HEK293 (cell line): ENCODE data around the gene MYBPH.

Source experiments
- CTCF ChIA-PET: fragments of 350-600 bp; formaldehyde crosslinking; extraction: SDS; loops from one replicate; lab custom pipeline; 2021; ENCODE audit warnings: antibody characterized with exemption; lab: Yijun Ruan, JAX
- POLR2A ChIA-PET: fragments of 300-600 bp; formaldehyde crosslinking; extraction: SDS; loops from one replicate; lab custom pipeline; 2020; ENCODE audit warnings: antibody characterized with exemption, inconsistent platforms; lab: Yijun Ruan, JAX
- H3K27ac ChIP-seq: fragments of 200-500 bp; sonication (Bioruptor generic); 2 replicates; pipeline ENCODE4 v1.5.1; 2014; ENCODE audit warnings: low read depth, low read length, control low read depth, inconsistent platforms; ENCODE audit errors: extremely low read depth
- H3K36me3 ChIP-seq, 2 experiments: fragments of 200-500 bp in 1 of 2; sonication (Bioruptor generic) in 1 of 2; 1 replicate in 1 of 2; 2 replicates in 1 of 2; pipeline ENCODE4 v1.5.1; 2014 to 2017; ENCODE audit warnings: inconsistent platforms in 2 of 2, low read length in 2 of 2; ENCODE audit not compliant: control insufficient read depth in 2 of 2, insufficient read depth in 1 of 2
- H3K4me1 ChIP-seq: fragments of 200-500 bp; sonication (Bioruptor generic); 2 replicates; pipeline ENCODE4 v1.5.1; 2014; ENCODE audit warnings: mild to moderate bottlenecking, low read length, inconsistent platforms; ENCODE audit not compliant: control insufficient read depth, insufficient read depth
- H3K4me3 ChIP-seq: 2 replicates; pipeline ENCODE4 v1.5.1; 2011; ENCODE audit warnings: low read depth, mild to moderate bottlenecking, control low read depth, low read length, moderate library complexity
- H3K9me3 ChIP-seq: fragments of 200-500 bp; sonication (Bioruptor generic); 2 replicates; pipeline ENCODE4 v1.5.1; 2014; ENCODE audit warnings: low read depth, low read length, inconsistent platforms; ENCODE audit not compliant: control insufficient read depth, insufficient read depth
- KLF16 ChIP-seq: fragments of 450-650 bp; formaldehyde crosslinking; IDR thresholded peaks from 2 replicates; pipeline ENCODE4 v1.5.1; 2017; ENCODE audit warnings: missing biosample characterization, missing genetic modification characterization
- KLF9 ChIP-seq: fragments of 450-650 bp; formaldehyde crosslinking; IDR thresholded peaks from 2 replicates; pipeline ENCODE4 v1.5.1; 2016; ENCODE audit warnings: missing biosample characterization, missing genetic modification characterization, low read depth
- TRIM28 ChIP-seq: IDR thresholded peaks from 2 replicates; pipeline ENCODE4 v1.6.1; 2011; ENCODE audit warnings: low read length, control low read depth, borderline replicate concordance
- ZBTB20 ChIP-seq: fragments of 450-650 bp; formaldehyde crosslinking; IDR thresholded peaks from 2 replicates; pipeline ENCODE4 v1.5.1; 2016; ENCODE audit warnings: missing biosample characterization, missing genetic modification characterization
- ZNF174 ChIP-seq: fragments of 450-650 bp; formaldehyde crosslinking; IDR thresholded peaks from 2 replicates; pipeline ENCODE4 v1.5.0; 2017; ENCODE audit warnings: missing biosample characterization, mild to moderate bottlenecking, missing genetic modification characterization
- ZNF292 ChIP-seq: fragments of 450-650 bp; formaldehyde crosslinking; IDR thresholded peaks from 2 replicates; pipeline ENCODE4 v1.5.1; 2016; ENCODE audit warnings: low read depth, missing biosample characterization, missing genetic modification characterization, borderline replicate concordance
- ZNF426 ChIP-seq: fragments of 450-650 bp; formaldehyde crosslinking; IDR thresholded peaks from 2 replicates; pipeline ENCODE4 v1.5.1; 2017; ENCODE audit warnings: missing biosample characterization, missing genetic modification characterization, mild to moderate bottlenecking, inconsistent platforms, moderate library complexity
- ZNF555 ChIP-seq: fragments of 450-650 bp; formaldehyde crosslinking; conservative IDR thresholded peaks from 2 replicates; pipeline ENCODE4 v1.5.1; 2017; ENCODE audit warnings: missing biosample characterization, mild to moderate bottlenecking, missing genetic modification characterization, inconsistent platforms
- ZNF571 ChIP-seq: fragments of 450-650 bp; formaldehyde crosslinking; IDR thresholded peaks from 2 replicates; pipeline ENCODE4 v1.5.0; 2017; ENCODE audit warnings: missing biosample characterization, missing genetic modification characterization
- TF ChIP-seq, protein P1 (sequence below): fragments of 450-650 bp; formaldehyde crosslinking; IDR thresholded peaks from 2 replicates; pipeline ENCODE4 v1.5.1; 2016; ENCODE audit warnings: missing biosample characterization, missing genetic modification characterization
- TF ChIP-seq, protein P2 (sequence below): fragments of 450-650 bp; formaldehyde crosslinking; IDR thresholded peaks from 2 replicates; pipeline ENCODE4 v1.5.1; 2017; ENCODE audit warnings: missing biosample characterization, mild to moderate bottlenecking, missing genetic modification characterization, moderate library complexity
- TF ChIP-seq, protein P3 (sequence below): fragments of 450-650 bp; formaldehyde crosslinking; optimal IDR thresholded peaks from 2 replicates; pipeline ENCODE3; 2016; ENCODE audit warnings: missing biosample characterization, mild to moderate bottlenecking, missing genetic modification characterization
- TF ChIP-seq, protein P4 (sequence below): fragments of 450-650 bp; formaldehyde crosslinking; IDR thresholded peaks from 2 replicates; pipeline ENCODE4 v1.5.1; 2016; ENCODE audit warnings: missing biosample characterization, missing genetic modification characterization
- TF ChIP-seq, protein P5 (sequence below): fragments of 450-650 bp; formaldehyde crosslinking; conservative IDR thresholded peaks from 2 replicates; pipeline ENCODE4 v1.5.1; 2016; ENCODE audit warnings: low read depth, missing biosample characterization, missing genetic modification characterization

The MYBPH gene

DNA sequence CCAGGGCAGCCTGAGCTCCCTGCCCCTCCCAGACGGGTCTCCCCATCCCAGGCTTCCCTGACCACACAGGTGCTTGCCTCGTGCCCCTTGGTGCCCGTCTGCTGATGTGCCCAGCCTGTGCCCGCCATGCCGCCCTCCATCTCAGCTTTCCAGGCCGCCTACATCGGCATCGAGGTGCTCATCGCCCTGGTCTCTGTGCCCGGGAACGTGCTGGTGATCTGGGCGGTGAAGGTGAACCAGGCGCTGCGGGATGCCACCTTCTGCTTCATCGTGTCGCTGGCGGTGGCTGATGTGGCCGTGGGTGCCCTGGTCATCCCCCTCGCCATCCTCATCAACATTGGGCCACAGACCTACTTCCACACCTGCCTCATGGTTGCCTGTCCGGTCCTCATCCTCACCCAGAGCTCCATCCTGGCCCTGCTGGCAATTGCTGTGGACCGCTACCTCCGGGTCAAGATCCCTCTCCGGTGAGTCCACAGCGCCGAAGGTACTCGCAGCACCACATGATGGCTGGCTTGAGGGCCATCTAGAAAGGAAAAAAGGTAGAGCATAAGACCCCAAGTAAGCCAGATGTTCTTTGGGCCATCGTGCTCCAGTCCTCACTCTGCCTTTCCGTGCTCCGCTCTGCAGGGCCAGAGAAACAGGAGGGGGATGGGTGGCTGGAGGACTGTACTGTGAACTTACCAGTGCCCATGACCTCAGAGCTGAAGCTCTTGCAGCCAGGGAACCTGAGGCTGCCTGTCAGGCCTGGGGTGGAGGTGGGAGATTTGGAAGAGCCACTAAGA is 46.7 kb downstream of the MYBPH start:
- no peak overlapping the region for H3K27ac ChIP-seq
- no peaks in the 10 kb centered on the region for H3K36me3 ChIP-seq
- ChIA-PET POLR2A (interaction anchor here (0.6 to 1.8 kb wide), 8 partner anchors 10 to 176 kb away, joined by 3 to 13 read pairs (median 5); partner anchors contain the start of gene MYBPH), CTCF (interaction anchor here (0.6 to 9.1 kb wide), 14 partner anchors 11 to 140 kb away, joined by 3 to 70 read pairs (median 7); no protein-coding TSS in a partner anchor)
- no peak for TF ChIP-seq ZBTB20
- TF ChIP-seq, protein P1, sequence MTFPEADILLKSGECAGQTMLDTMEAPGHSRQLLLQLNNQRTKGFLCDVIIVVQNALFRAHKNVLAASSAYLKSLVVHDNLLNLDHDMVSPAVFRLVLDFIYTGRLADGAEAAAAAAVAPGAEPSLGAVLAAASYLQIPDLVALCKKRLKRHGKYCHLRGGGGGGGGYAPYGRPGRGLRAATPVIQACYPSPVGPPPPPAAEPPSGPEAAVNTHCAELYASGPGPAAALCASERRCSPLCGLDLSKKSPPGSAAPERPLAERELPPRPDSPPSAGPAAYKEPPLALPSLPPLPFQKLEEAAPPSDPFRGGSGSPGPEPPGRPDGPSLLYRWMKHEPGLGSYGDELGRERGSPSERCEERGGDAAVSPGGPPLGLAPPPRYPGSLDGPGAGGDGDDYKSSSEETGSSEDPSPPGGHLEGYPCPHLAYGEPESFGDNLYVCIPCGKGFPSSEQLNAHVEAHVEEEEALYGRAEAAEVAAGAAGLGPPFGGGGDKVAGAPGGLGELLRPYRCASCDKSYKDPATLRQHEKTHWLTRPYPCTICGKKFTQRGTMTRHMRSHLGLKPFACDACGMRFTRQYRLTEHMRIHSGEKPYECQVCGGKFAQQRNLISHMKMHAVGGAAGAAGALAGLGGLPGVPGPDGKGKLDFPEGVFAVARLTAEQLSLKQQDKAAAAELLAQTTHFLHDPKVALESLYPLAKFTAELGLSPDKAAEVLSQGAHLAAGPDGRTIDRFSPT = peak; percentile 90
- H3K4me3 ChIP-seq = no peak overlapping the region
- H3K4me1 ChIP-seq = no peaks in the 10 kb centered on the region
- H3K9me3 ChIP-seq = no peaks in the 10 kb centered on the region

DNA sequence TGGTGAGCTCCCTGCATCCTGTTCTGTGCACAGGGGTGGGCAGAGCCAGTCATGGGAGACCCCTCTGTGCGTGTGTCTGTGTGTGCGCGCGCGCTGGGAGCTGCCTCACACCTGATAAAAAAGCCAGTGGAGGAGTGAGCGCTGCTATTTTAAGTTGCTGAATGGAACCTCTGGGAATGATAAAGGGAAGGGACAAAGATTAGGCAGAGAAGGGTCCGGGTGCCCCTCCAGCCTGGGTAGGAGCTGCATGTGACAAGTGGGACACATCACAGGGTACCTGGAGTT is 47.3 kb downstream of the MYBPH start:
- Histone ChIP-seq H3K4me1 (no peaks in the 10 kb centered on the region), H3K36me3 (no peaks in the 10 kb centered on the region), H3K9me3 (no peaks in the 10 kb centered on the region), H3K27ac (no peak overlapping the region), H3K4me3 (peak overlapping the region; percentile 43)
- CTCF ChIA-PET = interaction anchor here (0.6 to 9.1 kb wide), 14 partner anchors 10 to 141 kb away, joined by 3 to 70 read pairs (median 7); no protein-coding TSS in a partner anchor
- TF ChIP-seq ZNF292 (no peak), ZNF555 (tag by site-specific recombination) (no peak), ZNF174 (tag by site-specific recombination) (no peak), TRIM28 (no peak)
- TF ChIP-seq, protein P2, sequence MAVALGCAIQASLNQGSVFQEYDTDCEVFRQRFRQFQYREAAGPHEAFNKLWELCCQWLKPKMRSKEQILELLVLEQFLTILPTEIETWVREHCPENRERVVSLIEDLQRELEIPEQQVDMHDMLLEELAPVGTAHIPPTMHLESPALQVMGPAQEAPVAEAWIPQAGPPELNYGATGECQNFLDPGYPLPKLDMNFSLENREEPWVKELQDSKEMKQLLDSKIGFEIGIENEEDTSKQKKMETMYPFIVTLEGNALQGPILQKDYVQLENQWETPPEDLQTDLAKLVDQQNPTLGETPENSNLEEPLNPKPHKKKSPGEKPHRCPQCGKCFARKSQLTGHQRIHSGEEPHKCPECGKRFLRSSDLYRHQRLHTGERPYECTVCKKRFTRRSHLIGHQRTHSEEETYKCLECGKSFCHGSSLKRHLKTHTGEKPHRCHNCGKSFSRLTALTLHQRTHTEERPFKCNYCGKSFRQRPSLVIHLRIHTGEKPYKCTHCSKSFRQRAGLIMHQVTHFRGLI (tag by site-specific recombination) = 0 out of 2 replicates have a peak, but pooled peaks have one; percentile 13
- TF ChIP-seq, protein P3, sequence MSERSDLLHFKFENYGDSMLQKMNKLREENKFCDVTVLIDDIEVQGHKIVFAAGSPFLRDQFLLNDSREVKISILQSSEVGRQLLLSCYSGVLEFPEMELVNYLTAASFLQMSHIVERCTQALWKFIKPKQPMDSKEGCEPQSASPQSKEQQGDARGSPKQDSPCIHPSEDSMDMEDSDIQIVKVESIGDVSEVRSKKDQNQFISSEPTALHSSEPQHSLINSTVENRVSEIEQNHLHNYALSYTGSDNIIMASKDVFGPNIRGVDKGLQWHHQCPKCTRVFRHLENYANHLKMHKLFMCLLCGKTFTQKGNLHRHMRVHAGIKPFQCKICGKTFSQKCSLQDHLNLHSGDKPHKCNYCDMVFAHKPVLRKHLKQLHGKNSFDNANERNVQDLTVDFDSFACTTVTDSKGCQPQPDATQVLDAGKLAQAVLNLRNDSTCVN = peak; percentile 29
- POLR2A ChIA-PET = interaction anchor here (0.6 to 1.8 kb wide), 8 partner anchors 9 to 177 kb away, joined by 3 to 13 read pairs (median 5); partner anchors contain the start of gene MYBPH

DNA sequence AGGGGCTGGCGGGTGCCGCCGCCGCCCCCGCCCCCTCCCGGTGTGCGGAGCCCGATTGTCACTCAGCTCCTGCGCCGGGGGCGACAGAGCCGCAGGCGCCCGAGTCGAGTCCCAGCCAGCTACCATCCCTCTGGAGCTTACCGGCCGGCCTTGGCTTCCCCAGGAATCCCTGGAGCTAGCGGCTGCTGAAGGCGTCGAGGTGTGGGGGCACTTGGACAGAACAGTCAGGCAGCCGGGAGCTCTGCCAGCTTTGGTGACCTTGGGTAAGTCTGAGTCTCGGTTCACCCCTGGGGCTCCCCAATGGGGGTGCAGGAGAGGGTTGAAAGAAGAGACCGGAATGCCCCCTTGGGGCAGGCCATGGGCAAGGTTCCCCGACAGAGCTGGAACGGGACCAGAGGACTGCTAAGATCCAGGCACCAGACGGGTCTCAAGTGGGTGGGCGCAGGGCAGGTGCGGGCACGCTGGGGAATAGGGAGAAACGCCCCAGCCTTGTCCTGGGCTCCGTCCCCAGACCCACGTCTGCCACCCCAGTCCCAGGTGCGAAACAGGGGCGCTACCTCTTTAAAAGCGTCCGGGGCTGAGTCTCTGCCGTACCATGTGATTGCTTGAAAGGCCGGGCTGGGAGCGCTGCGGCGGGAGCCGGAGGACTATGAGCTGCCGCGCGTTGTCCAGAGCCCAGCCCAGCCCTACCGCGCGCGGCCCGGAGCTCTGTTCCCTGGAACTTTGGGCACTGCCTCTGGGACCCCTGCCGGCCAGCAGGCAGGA is 47.8 kb downstream of the MYBPH start, which contains the start of gene ADORA1:
TSS of gene ADORA1 (plus strand) at position 61 of the 765 bp plus-strand sequence. CDS start 1,116 bp downstream, outside the sequence.
- Histone ChIP-seq H3K27ac (peak within 1 kb of the TSS; percentile 42; the same call in 1 of the 2 replicates), H3K9me3 (no peaks in the 10 kb centered on the region), H3K36me3 (no peaks in the 10 kb centered on the region), H3K4me3 (peak within 1 kb of the TSS; percentile 43), H3K4me1 (no peaks in the 10 kb centered on the region)
- CTCF ChIA-PET = interaction anchor here (0.5 to 9.1 kb wide), 15 partner anchors 10 to 630 kb away, joined by 3 to 70 read pairs (median 7); no protein-coding TSS in a partner anchor
- POLR2A ChIA-PET = interaction anchor here (0.6 to 1.8 kb wide), 8 partner anchors 9 to 177 kb away, joined by 3 to 13 read pairs (median 5); partner anchors contain the start of gene MYBPH
- TF ChIP-seq, protein P3 = peak; percentile 69
- TF ChIP-seq, protein P4, sequence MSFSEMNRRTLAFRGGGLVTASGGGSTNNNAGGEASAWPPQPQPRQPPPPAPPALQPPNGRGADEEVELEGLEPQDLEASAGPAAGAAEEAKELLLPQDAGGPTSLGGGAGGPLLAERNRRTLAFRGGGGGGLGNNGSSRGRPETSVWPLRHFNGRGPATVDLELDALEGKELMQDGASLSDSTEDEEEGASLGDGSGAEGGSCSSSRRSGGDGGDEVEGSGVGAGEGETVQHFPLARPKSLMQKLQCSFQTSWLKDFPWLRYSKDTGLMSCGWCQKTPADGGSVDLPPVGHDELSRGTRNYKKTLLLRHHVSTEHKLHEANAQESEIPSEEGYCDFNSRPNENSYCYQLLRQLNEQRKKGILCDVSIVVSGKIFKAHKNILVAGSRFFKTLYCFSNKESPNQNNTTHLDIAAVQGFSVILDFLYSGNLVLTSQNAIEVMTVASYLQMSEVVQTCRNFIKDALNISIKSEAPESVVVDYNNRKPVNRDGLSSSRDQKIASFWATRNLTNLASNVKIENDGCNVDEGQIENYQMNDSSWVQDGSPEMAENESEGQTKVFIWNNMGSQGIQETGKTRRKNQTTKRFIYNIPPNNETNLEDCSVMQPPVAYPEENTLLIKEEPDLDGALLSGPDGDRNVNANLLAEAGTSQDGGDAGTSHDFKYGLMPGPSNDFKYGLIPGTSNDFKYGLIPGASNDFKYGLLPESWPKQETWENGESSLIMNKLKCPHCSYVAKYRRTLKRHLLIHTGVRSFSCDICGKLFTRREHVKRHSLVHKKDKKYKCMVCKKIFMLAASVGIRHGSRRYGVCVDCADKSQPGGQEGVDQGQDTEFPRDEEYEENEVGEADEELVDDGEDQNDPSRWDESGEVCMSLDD (tag by site-specific recombination) = peak; percentile 89
- TF ChIP-seq KLF9 (tag by site-specific recombination) = peak; percentile 48
- TF ChIP-seq, protein P5, sequence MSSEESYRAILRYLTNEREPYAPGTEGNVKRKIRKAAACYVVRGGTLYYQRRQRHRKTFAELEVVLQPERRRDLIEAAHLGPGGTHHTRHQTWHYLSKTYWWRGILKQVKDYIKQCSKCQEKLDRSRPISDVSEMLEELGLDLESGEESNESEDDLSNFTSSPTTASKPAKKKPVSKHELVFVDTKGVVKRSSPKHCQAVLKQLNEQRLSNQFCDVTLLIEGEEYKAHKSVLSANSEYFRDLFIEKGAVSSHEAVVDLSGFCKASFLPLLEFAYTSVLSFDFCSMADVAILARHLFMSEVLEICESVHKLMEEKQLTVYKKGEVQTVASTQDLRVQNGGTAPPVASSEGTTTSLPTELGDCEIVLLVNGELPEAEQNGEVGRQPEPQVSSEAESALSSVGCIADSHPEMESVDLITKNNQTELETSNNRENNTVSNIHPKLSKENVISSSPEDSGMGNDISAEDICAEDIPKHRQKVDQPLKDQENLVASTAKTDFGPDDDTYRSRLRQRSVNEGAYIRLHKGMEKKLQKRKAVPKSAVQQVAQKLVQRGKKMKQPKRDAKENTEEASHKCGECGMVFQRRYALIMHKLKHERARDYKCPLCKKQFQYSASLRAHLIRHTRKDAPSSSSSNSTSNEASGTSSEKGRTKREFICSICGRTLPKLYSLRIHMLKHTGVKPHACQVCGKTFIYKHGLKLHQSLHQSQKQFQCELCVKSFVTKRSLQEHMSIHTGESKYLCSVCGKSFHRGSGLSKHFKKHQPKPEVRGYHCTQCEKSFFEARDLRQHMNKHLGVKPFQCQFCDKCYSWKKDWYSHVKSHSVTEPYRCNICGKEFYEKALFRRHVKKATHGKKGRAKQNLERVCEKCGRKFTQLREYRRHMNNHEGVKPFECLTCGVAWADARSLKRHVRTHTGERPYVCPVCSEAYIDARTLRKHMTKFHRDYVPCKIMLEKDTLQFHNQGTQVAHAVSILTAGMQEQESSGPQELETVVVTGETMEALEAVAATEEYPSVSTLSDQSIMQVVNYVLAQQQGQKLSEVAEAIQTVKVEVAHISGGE (tag by site-specific recombination) = 0 out of 2 replicates have a peak, but pooled peaks have one; percentile 19
- peak; percentile 58; the same call in 1 of the 2 replicates for TF ChIP-seq KLF16 (tag by site-specific recombination)
- no peak for TF ChIP-seq ZNF571 (tag by site-specific recombination)
- no peak for TF ChIP-seq ZNF426 (tag by site-specific recombination)
